Endothelial cell of umbilical vein (primary cell): Measurements from ENCODE around the gene YWHAG. TPM values are rescaled to one million over a fixed set of nuclear protein-coding genes. Genes with fewer than 3 reads are reported as not detected.
"Not testable (repeated sequence)": the region's sequence is repeated elsewhere in the genome, so short reads cannot be mapped to it uniquely, and the experiment has no call there.

Source experiments
- BruUV-seq: library from RNA; stranded (reverse); fragments of 400-500 nt; replicated peaks from 2 replicates; lab custom pipeline; 2021; lab: Mats Ljungman, UMichigan
- CTCF ChIA-PET: fragments of 300-600, 350-600 bp; sonication (Branson Sonifier 250); formaldehyde crosslinking; loops from one replicate; lab custom pipeline; 2021; ENCODE audit warnings: antibody characterized with exemption, inconsistent platforms; lab: Charles Lee
- POLR2A ChIA-PET: fragments of 300-600, 350-600 bp; sonication (Branson Sonifier 250); formaldehyde crosslinking; loops from one replicate; lab custom pipeline; 2021; ENCODE audit warnings: antibody characterized with exemption, inconsistent platforms; lab: Charles Lee
- DNase-seq: peaks from one replicate; pipeline ENCODE4 v3.0.0-alpha.2; 2011; ENCODE audit warnings: low read depth, low spot score
- FAIRE-seq: peaks from 2 replicates; lab custom pipeline; 2011; peaks lifted over from hg19 to GRCh38; lab: Jason Lieb, UNC
- H2AFZ ChIP-seq: 2 replicates; pipeline ENCODE4 v1.6.0; 2012; ENCODE audit warnings: low read depth, low read length, control low read depth, inconsistent platforms
- H3K27ac ChIP-seq: 2 replicates; pipeline ENCODE4 v1.5.1; 2011; ENCODE audit warnings: low read depth, mild to moderate bottlenecking, control low read depth, low read length, moderate library complexity; ENCODE audit not compliant: insufficient read depth
- H3K27me3 ChIP-seq, 2 experiments: 2 replicates each; pipeline versions ENCODE4 v1.6.0 to v1.6.1; 2011; ENCODE audit warnings: low read length in 2 of 2, mixed read lengths in 1 of 2; ENCODE audit not compliant: control insufficient read depth in 2 of 2, insufficient read depth in 2 of 2
- H3K36me3 ChIP-seq, 2 experiments: 2 replicates in 1 of 2; 3 replicates in 1 of 2; pipeline ENCODE4 v1.5.1; 2011; ENCODE audit warnings: low read length in 2 of 2, mild to moderate bottlenecking in 1 of 2, moderate library complexity in 1 of 2; ENCODE audit not compliant: control insufficient read depth in 2 of 2, insufficient read depth in 2 of 2; ENCODE audit errors: extremely low read depth in 1 of 2
- H3K4me1 ChIP-seq: 3 replicates; pipeline ENCODE4 v1.5.1; 2011; ENCODE audit warnings: mild to moderate bottlenecking, low read length; ENCODE audit not compliant: control insufficient read depth, insufficient read depth; ENCODE audit errors: extremely low read depth
- H3K4me2 ChIP-seq: 2 replicates; pipeline ENCODE4 v1.6.1; 2011; ENCODE audit warnings: low read length, control low read depth, mixed read lengths; ENCODE audit not compliant: insufficient read depth
- H3K4me3 ChIP-seq, 3 experiments: fragments of 200-600 bp in 1 of 3; sonication (generic), shearing (Covaris generic) in 1 of 3; replicated peaks in 1 of 3; 2 replicates each; pipeline ENCODE4 v1.5.1; 2011 to 2016; ENCODE audit warnings: control low read depth in 3 of 3, low read length in 3 of 3, mild to moderate bottlenecking in 2 of 3, inconsistent platforms in 1 of 3, low read depth in 1 of 3, moderate library complexity in 1 of 3; ENCODE audit not compliant: insufficient read depth in 1 of 3
- H3K79me2 ChIP-seq: 2 replicates; pipeline ENCODE4 v1.6.0; 2012; ENCODE audit warnings: low read length, inconsistent platforms; ENCODE audit not compliant: control insufficient read depth, insufficient read depth
- H3K9ac ChIP-seq: replicated peaks from 2 replicates; pipeline ENCODE3; 2011; ENCODE audit warnings: low read length, control low read depth; ENCODE audit not compliant: insufficient read depth; ENCODE audit errors: extremely low read depth
- H3K9me1 ChIP-seq: replicated peaks from 3 replicates; pipeline ENCODE4 v1.6.0; 2011; ENCODE audit warnings: mild to moderate bottlenecking, low read length; ENCODE audit not compliant: control insufficient read depth, insufficient read depth; ENCODE audit errors: extremely low read depth
- H3K9me3 ChIP-seq: replicated peaks from 2 replicates; pipeline ENCODE4 v1.5.1; 2012; ENCODE audit warnings: low read length, inconsistent platforms; ENCODE audit not compliant: control insufficient read depth, insufficient read depth
- H4K20me1 ChIP-seq: replicated peaks from 2 replicates; pipeline ENCODE3; 2011; ENCODE audit warnings: mild to moderate bottlenecking, low read length; ENCODE audit not compliant: control insufficient read depth, insufficient read depth; ENCODE audit errors: extremely low read depth
- FOS ChIP-seq: IDR thresholded peaks from 2 replicates; pipeline ENCODE4 v1.6.1; 2011; ENCODE audit warnings: mild to moderate bottlenecking, low read length, moderate library complexity, borderline replicate concordance; ENCODE audit not compliant: insufficient read depth
- GATA2 ChIP-seq: IDR thresholded peaks from 2 replicates; pipeline ENCODE4 v1.7.0; 2011; ENCODE audit warnings: low read depth, mild to moderate bottlenecking, moderate library complexity, mixed read lengths, low read length; ENCODE audit not compliant: insufficient read length, insufficient read depth
- POLR2A ChIP-seq: IDR thresholded peaks from 2 replicates; pipeline ENCODE4 v1.6.1; 2012; ENCODE audit warnings: low read depth, mild to moderate bottlenecking, control low read depth, low read length
- dilution Hi-C: fragments of 300-500 bp; cut with MboI; formaldehyde crosslinking; loops from one replicate; pipeline ENCODE4 v1.15.0; 2019; ENCODE audit warnings: low sequenced_read_pairs; ENCODE audit not compliant: extremely low pct_ligation_motif_present
- intact Hi-C: fragments of 100-400 bp; cut with micrococcal nuclease; formaldehyde crosslinking; loops from one replicate; pipeline ENCODE4 v1.10.0; 2022
- polyA plus RNA-seq, 4 experiments: library from polyadenylated mRNA; depleted of rRNA in 3 of 4; stranded (reverse) in 3 of 4; unstranded in 1 of 4; fragments of >200 nt; gene quantifications; 2 replicates each; pipeline versions ENCODE4 v1.2.1 to v1.2.3, GENCODE V29; 2011 to 2012; ENCODE audit warnings: missing spikeins in 1 of 4
- total RNA-seq: library from RNA; stranded (reverse); gene quantifications from 2 replicates; pipeline ENCODE4 v1.2.3, GENCODE V29; 2021

Gene YWHAG
- total and polyA plus RNA-seq, 2 donors (not counting 3 experiments of a cell fraction or from before 2014, with no cell fraction given): 55.6 to 205 TPM

GRCh38 chr7:76364198-76364584, 5.4 kb upstream of the YWHAG start:
- TF ChIP-seq FOS (no peak), GATA2 (no peak), POLR2A (peak; percentile 28)

DNA sequence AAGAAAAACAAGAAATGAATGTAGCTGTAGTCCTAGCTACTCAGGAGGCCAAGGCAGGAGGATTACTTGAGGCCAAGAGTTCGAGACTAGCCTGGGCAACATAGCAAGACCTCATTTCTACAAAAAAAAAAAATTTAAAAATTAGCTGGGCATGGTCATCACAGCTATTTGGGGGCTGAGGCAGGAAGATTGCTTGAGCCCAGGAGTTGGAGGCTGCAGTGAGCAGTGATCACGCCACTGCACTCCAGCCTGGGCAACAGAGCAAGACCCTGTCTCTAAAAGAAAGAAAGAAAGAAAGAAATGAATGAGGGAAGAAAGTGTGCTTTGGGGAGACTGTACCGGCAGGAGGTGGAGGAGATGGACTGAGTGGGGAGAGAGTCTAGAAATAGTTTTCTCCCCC, 5.0 kb upstream of the YWHAG start:
- FAIRE-seq, H3K4me3 ChIP-seq, H3K27me3 ChIP-seq, H3K9me1 ChIP-seq, H4K20me1 ChIP-seq, POLR2A ChIA-PET, H3K79me2 ChIP-seq, H3K9ac ChIP-seq, H3K9me3 ChIP-seq, BruUV-seq, DNase-seq, intact Hi-C loops, dilution Hi-C loops, H3K36me3 ChIP-seq: not testable (repeated sequence)
- H3K4me2 ChIP-seq: peak overlapping the region; percentile 58
- CTCF ChIA-PET: interaction anchor here (0.7 to 1.2 kb wide), 3 partner anchors 10 to 58 kb away, joined by 3 read pairs; no protein-coding TSS in a partner anchor
- peak overlapping the region; percentile 74 for H3K27ac ChIP-seq
- H3K4me1 ChIP-seq: peaks cover 27% of the 10 kb centered on the region
- peak overlapping the region; percentile 96 for H2AFZ ChIP-seq

More at GRCh38 chr7:76364198-76364584, 5.4 kb upstream of the YWHAG start:
- ChIA-PET POLR2A (interaction anchor here (0.6 kb wide), 1 partner anchor 197 kb away, joined by 4 read pairs; no protein-coding TSS in a partner anchor), CTCF (interaction anchor here (0.6 to 1.2 kb wide), 6 partner anchors 9 to 154 kb away, joined by 3 to 6 read pairs (median 3); no protein-coding TSS in a partner anchor)
- Histone ChIP-seq H3K9me3 (no peaks in the 10 kb centered on the region), H3K4me3 (no peak overlapping the region), H4K20me1 (no peaks in the 10 kb centered on the region), H3K27ac (peak overlapping the region; percentile 74), H3K36me3 (no peaks in the 10 kb centered on the region), H3K79me2 (no peaks in the 10 kb centered on the region), H3K27me3 (peaks cover 0 to 3% of the 10 kb centered on the region in 2 experiments), H3K9ac (no peak overlapping the region), H2AFZ (peak overlapping the region; percentile 96), H3K4me2 (peak overlapping the region; percentile 58), H3K4me1 (peaks cover 27% of the 10 kb centered on the region), H3K9me1 (no peaks in the 10 kb centered on the region)
- BruUV-seq: no TSS peak
- intact Hi-C loops (no loop called here), dilution Hi-C loops (no loop called here)
- FAIRE-seq (peak; percentile 93), DNase-seq (peak; percentile 55)
